ENCODE measurements around the gene SLC18B1.
A peak's percentile ranks its signal among the peaks of the same experiment; 100 is the strongest.

The SLC18B1 gene

DNA sequence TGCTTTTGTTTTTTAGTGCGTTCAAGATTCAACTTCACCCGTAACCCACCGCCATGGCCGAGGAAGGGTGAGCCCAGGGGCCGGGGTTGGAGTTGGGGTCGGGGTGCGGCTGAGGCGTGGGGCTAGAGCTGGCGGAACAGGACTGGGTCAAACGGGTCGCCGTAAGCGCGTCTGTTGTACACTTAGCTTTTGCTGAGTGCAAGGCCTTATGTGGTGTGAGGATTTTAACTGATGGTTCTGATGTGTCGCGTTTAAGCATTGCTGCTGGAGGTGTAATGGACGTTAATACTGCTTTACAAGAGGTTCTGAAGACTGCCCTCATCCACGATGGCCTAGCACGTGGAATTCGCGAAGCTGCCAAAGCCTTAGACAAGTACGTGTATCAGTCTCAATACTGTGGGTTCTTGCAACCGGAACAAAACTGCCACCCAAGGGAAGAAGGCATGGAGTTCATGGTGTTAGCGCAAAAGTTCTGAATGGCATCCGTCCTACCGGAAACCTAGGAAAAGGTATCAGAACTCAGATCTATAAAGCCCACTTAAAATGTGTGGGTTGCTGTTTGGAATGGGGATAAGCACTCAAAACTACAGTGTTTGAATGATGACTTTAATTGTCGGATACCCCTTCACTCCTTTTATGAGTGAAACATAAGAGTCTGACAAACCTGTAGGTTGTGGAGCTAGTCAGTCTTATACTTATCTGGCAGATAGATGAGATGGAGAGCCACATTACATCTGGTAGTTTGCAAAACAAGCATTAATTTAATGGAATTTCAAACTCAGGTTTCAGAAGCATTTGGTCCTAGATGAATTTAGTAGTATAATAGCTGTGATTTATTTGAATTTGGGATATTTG lies 16.5 kb upstream of the SLC18B1 start:
- TF ChIP-seq, protein P1, sequence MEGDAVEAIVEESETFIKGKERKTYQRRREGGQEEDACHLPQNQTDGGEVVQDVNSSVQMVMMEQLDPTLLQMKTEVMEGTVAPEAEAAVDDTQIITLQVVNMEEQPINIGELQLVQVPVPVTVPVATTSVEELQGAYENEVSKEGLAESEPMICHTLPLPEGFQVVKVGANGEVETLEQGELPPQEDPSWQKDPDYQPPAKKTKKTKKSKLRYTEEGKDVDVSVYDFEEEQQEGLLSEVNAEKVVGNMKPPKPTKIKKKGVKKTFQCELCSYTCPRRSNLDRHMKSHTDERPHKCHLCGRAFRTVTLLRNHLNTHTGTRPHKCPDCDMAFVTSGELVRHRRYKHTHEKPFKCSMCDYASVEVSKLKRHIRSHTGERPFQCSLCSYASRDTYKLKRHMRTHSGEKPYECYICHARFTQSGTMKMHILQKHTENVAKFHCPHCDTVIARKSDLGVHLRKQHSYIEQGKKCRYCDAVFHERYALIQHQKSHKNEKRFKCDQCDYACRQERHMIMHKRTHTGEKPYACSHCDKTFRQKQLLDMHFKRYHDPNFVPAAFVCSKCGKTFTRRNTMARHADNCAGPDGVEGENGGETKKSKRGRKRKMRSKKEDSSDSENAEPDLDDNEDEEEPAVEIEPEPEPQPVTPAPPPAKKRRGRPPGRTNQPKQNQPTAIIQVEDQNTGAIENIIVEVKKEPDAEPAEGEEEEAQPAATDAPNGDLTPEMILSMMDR (IDR thresholded peaks at IDR 0.05; ENCODE audit: low read depth, low read length), result no peak
- no peak for TF ChIP-seq EZH2phosphoT487 (IDR thresholded peaks at IDR 0.05; ENCODE audit: low read depth)
- Histone ChIP-seq H3K4me3 (ENCODE audit: low read length) (peak overlapping the region; percentile 99), H2AFZ (ENCODE audit: low read depth, low read length) (no peak overlapping the region)

DNA sequence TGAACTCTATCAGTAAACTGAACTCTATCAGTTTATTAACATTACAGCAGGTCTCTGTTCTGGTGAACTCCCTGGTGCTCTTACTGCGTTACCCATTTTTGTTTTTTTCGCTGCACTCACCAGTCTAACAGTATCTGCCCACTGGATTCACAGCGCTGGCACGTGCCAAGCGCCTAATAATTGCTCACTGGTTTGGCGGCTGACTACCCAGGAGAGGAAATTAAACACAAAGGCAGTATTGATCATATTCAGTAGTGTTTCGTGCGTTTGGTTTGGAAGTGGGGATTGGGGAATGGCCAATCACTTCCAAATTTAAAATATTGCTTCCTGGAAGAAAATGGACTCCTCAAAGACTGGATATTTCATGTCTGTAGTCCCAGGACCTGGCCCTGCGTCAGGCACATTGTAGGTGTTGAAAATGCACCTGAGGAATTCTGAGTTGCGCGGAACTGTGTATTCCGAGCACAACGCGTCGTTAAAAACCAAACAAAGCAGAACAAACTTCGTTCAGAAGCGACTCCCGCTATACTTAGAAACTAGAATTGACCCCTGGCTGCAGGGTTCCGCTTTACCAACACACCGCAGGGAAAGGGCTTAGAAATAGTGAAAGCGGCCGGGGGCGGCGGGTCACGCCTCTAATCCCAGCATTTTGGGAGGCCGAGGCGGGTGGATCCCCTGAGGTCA lies 14.9 kb upstream of the SLC18B1 start:
- Histone ChIP-seq H4K20me1 (ENCODE audit: insufficient read depth, low read length) (peaks cover 37% of the 10 kb centered on the region), H3K79me2 (ENCODE audit: low read length) (peaks cover 25% of the 10 kb centered on the region), H3K27me3 (ENCODE audit: low read depth, low read length) (peaks cover 12% of the 10 kb centered on the region), H3K4me2 (ENCODE audit: low read length) (peak overlapping the region; percentile 88), H3K9ac (ENCODE audit: low read length) (peak overlapping the region; percentile 100), H3K4me1 (ENCODE audit: low read length) (peaks cover 22% of the 10 kb centered on the region), H2AFZ (ENCODE audit: low read depth, low read length) (peak overlapping the region; percentile 47), H3K4me3 (ENCODE audit: low read length) (peak overlapping the region; percentile 99), H3K27ac (ENCODE audit: low read length) (peak overlapping the region; percentile 85), H3K9me3 (ENCODE audit: insufficient read depth, low read length) (no peaks in the 10 kb centered on the region), H3K36me3 (replicated peaks; ENCODE audit: low read depth, low read length) (peaks cover 36% of the 10 kb centered on the region)
- TF ChIP-seq, protein P1 (IDR thresholded peaks at IDR 0.05; ENCODE audit: low read depth, low read length), result no peak
- TF ChIP-seq EZH2phosphoT487 (IDR thresholded peaks at IDR 0.05; ENCODE audit: low read depth), result no peak

More for the DNA sequence above, 16.5 kb upstream of the SLC18B1 start:
- Histone ChIP-seq H3K79me2 (ENCODE audit: low read length) (peaks cover 25% of the 10 kb centered on the region), H4K20me1 (ENCODE audit: insufficient read depth, low read length) (peaks cover 50% of the 10 kb centered on the region), H3K27me3 (ENCODE audit: low read depth, low read length) (peaks cover 12% of the 10 kb centered on the region; the same call in 1 of the 2 replicates), H3K4me2 (ENCODE audit: low read length) (peak overlapping the region; percentile 87), H3K9me3 (ENCODE audit: insufficient read depth, low read length) (no peaks in the 10 kb centered on the region), H3K27ac (ENCODE audit: low read length) (peak overlapping the region; percentile 85), H3K4me1 (ENCODE audit: low read length) (peaks cover 22% of the 10 kb centered on the region), H3K9ac (ENCODE audit: low read length) (peak overlapping the region; percentile 93), H3K36me3 (replicated peaks; ENCODE audit: low read depth, low read length) (peaks cover 49% of the 10 kb centered on the region)

DNA sequence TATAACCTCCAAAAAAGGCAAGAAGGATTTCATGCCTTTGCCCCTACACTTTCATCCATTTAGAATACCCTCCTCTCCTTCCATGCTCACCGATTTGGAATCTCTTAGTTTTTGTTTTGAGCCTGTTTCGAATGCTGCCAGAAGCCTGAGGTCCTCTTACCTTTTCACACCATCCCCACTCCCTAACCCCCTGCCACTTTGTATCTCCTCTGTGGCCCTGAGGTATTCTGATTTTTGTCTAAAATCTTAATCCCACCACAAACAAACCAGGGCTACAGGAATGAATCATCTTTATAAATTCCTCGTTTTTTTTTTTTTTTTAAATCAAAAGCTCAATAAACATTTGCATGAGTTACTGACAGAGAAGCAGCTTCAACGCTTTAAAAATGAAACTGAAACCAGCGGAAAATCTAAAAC lies 14.3 kb upstream of the SLC18B1 start:
- Histone ChIP-seq H4K20me1 (ENCODE audit: insufficient read depth, low read length) (peaks cover 32% of the 10 kb centered on the region), H2AFZ (ENCODE audit: low read depth, low read length) (peak overlapping the region; percentile 47; the same call in 1 of the 2 replicates), H3K4me1 (ENCODE audit: low read length) (peaks cover 22% of the 10 kb centered on the region), H3K4me2 (ENCODE audit: low read length) (peak overlapping the region; percentile 88), H3K9ac (ENCODE audit: low read length) (peak overlapping the region; percentile 100), H3K27me3 (ENCODE audit: low read depth, low read length) (peaks cover 18% of the 10 kb centered on the region), H3K4me3 (ENCODE audit: low read length) (peak overlapping the region; percentile 99), H3K36me3 (replicated peaks; ENCODE audit: low read depth, low read length) (peaks cover 32% of the 10 kb centered on the region), H3K9me3 (ENCODE audit: insufficient read depth, low read length) (no peaks in the 10 kb centered on the region), H3K27ac (ENCODE audit: low read length) (peak overlapping the region; percentile 85), H3K79me2 (ENCODE audit: low read length) (peaks cover 25% of the 10 kb centered on the region)
- no peak for TF ChIP-seq EZH2phosphoT487 (IDR thresholded peaks at IDR 0.05; ENCODE audit: low read depth)
- TF ChIP-seq, protein P1 (IDR thresholded peaks at IDR 0.05; ENCODE audit: low read depth, low read length), result no peak

DNA sequence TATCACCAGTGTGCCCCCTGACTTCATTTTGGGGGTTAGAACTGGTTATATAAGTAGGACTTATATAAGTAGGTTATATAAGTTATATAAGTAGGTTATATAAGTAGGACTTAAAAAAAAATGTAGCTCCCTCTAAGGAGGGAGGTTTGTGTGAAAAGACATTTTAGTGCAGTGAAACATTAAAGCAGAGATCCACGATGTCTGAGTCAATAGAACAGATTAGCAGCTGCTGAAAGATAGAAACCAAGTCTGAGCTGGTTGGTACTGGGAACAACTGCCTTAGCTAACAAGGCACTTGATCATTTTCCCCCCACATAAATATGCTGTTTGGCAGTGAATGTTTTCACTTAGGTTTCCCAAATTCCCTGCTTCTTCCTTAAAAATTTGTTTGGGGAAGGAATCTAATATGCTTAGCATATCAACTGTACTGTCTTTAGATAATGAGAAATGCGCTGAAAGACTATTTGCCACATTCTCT lies 13.9 kb upstream of the SLC18B1 start:
- H3K4me1 ChIP-seq (ENCODE audit: low read length), result peaks cover 22% of the 10 kb centered on the region
- peak overlapping the region; percentile 85 for H3K27ac ChIP-seq (ENCODE audit: low read length)

More for the DNA sequence above, 13.9 kb upstream of the SLC18B1 start:
- Histone ChIP-seq H3K4me2 (ENCODE audit: low read length) (peak overlapping the region; percentile 88), H3K27me3 (ENCODE audit: low read depth, low read length) (peaks cover 18% of the 10 kb centered on the region), H2AFZ (ENCODE audit: low read depth, low read length) (peak overlapping the region; percentile 47; the same call in 1 of the 2 replicates), H3K4me3 (ENCODE audit: low read length) (peak overlapping the region; percentile 99), H3K9me3 (ENCODE audit: insufficient read depth, low read length) (no peaks in the 10 kb centered on the region), H3K9ac (ENCODE audit: low read length) (peak overlapping the region; percentile 100), H4K20me1 (ENCODE audit: insufficient read depth, low read length) (peaks cover 27% of the 10 kb centered on the region), H3K79me2 (ENCODE audit: low read length) (peaks cover 25% of the 10 kb centered on the region), H3K36me3 (replicated peaks; ENCODE audit: low read depth, low read length) (peaks cover 27% of the 10 kb centered on the region)
- no peak for TF ChIP-seq EZH2phosphoT487 (IDR thresholded peaks at IDR 0.05; ENCODE audit: low read depth)
- TF ChIP-seq, protein P1 (IDR thresholded peaks at IDR 0.05; ENCODE audit: low read depth, low read length), result no peak

Data from OCI-LY3 (cell line).